NCI-H1417 treated with DMSO at 0.1 percent for 48 hours (cell line): ENCODE results near the gene STARD10.

ENCODE experiments used
- DNase-seq: peaks from one replicate; lab custom pipeline; 2025; lab: John Stamatoyannopoulos, UW

STARD10 gene

GRCh38 chr11:72705442-72706365 is 88.1 kb downstream of the STARD10 start:
- no peak for DNase-seq

GRCh38 chr11:72704783-72705265 is 89.0 kb downstream of the STARD10 start:
- no peak for DNase-seq
